A549 treated with ZK216348 at 1 μM for 4 hours (cell line): ENCODE measurements around the gene LDHAL6A. TPM values are rescaled to one million over a fixed set of nuclear protein-coding genes. Genes with fewer than 3 reads are reported as not detected.

Source experiments
- total RNA-seq: library from RNA; stranded (reverse); fragments of 200-300 nt; extraction: Qiagen RNA extraction; gene quantifications from 5 replicates; pipeline ENCODE4 v1.2.3, GENCODE V29; 2022; ENCODE audit warnings: low read depth

Gene LDHAL6A
- total RNA-seq, result not detected in 5 replicates

GRCh38 chr11:18455686-18456372 lies at the start of gene LDHAL6A:
Gene LDHAL6A, plus strand, starts transcription at chr11:18455856. Its CDS starts 825 bp downstream, at chr11:18456681.

GRCh38 chr11:18526521-18527296 lies 71.1 kb downstream of the LDHAL6A start, which contains the start of gene TSG101:
Gene TSG101, minus strand, starts transcription at chr11:18526942. Its CDS starts 126 bp downstream, at chr11:18526816.

Other genes starting within 250 kb of the LDHAL6A start
- not detected in 5 replicates for gene SAA4, start 219.1 kb upstream of the LDHAL6A start, total RNA-seq
- 0.65 TPM in 1 of 5 replicates, not detected in the others for gene SAA2, start 207.2 kb upstream of the LDHAL6A start, total RNA-seq
- 0.58 to 1.2 TPM (median 0.89 TPM) in 5 replicates for gene SAA1, start 189.6 kb upstream of the LDHAL6A start, total RNA-seq
- 12.3 to 16.0 TPM (median 13.3 TPM) in 5 replicates for gene HPS5, start 133.7 kb upstream of the LDHAL6A start, total RNA-seq
- 33.0 to 41.2 TPM (median 34.1 TPM) in 5 replicates for gene GTF2H1, start 133.3 kb upstream of the LDHAL6A start, total RNA-seq
- 2,730 to 4,065 TPM (median 2,807 TPM) in 5 replicates for gene LDHA, start 61.3 kb upstream of the LDHAL6A start, total RNA-seq
- 0.13 to 0.21 TPM (median 0.18 TPM) in 3 of 5 replicates, not detected in the others for gene LDHC, start 43.5 kb upstream of the LDHAL6A start, total RNA-seq
- 90.6 to 126 TPM (median 110 TPM) in 5 replicates for gene TSG101, start 71.1 kb downstream of the LDHAL6A start, total RNA-seq
- gene UEVLD, start 132.9 kb downstream of the LDHAL6A start, total RNA-seq, result 16.2 to 27.2 TPM (median 19.8 TPM) in 5 replicates
- gene MISFA, start 143.9 kb downstream of the LDHAL6A start, total RNA-seq, result 2.2 to 4.8 TPM (median 2.4 TPM) in 5 replicates
- 15.5 to 20.5 TPM (median 18.2 TPM) in 5 replicates for gene SPTY2D1, start 178.5 kb downstream of the LDHAL6A start, total RNA-seq
- 0.29 to 0.56 TPM (median 0.47 TPM) in 5 replicates for gene TMEM86A, start 242.9 kb downstream of the LDHAL6A start, total RNA-seq